ENCODE results near the gene AFAP1.

DNA sequence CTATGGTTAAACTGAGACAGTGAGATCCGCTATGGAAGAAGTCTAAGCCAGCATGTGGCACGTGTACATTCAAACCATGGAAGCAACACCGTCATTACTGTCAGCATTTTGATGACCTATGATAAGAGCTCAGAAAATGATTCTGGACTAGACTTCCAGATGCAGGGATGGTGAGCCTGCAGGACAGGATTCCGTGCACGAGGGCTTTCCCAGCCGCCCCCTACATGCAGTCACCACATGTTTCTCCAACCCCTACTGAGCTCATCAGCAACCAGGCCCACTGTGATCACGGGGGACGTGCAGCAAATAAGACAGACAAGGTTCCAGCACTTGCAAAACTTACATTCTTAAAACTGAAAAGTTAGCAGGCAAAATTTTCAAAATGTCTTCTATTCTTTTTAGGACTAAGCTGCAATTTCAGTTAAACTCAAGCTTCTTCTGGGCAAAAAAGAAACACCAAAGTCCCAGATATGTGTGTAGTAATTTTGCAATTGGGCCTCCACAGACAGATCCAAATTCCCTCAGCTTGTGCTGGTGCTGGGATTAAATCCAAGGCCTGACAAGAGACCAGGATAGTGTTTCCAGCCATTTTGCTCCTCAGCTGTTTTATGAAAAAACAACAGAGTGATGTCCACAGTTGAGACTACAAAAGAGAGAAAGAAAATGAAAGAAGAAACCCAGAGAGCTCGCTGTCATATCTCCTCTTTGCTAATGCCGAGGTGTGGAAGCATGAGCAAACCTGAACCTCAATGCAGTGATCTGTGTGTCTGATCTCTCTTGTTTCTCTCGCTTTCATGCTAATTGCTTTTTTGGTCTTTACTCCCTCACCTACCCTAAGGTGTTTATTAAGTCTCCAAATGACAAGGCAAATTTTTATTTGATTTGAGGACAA is 118.2 kb downstream of the AFAP1 start:
- TF ChIP-seq, protein P1, sequence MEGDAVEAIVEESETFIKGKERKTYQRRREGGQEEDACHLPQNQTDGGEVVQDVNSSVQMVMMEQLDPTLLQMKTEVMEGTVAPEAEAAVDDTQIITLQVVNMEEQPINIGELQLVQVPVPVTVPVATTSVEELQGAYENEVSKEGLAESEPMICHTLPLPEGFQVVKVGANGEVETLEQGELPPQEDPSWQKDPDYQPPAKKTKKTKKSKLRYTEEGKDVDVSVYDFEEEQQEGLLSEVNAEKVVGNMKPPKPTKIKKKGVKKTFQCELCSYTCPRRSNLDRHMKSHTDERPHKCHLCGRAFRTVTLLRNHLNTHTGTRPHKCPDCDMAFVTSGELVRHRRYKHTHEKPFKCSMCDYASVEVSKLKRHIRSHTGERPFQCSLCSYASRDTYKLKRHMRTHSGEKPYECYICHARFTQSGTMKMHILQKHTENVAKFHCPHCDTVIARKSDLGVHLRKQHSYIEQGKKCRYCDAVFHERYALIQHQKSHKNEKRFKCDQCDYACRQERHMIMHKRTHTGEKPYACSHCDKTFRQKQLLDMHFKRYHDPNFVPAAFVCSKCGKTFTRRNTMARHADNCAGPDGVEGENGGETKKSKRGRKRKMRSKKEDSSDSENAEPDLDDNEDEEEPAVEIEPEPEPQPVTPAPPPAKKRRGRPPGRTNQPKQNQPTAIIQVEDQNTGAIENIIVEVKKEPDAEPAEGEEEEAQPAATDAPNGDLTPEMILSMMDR (IDR thresholded peaks at IDR 0.05), result no peak
- no peak for TF ChIP-seq POLR2A (IDR thresholded peaks at IDR 0.05)

Measured in esophagus squamous epithelium (tissue), 4 donors.